HG03159 (cell line): Measurements from ENCODE around the gene AMPD2.

Source experiments
- ATAC-seq: cut with Tn5 transposase; IDR thresholded peaks from one replicate; pipeline ENCODE4 v1.9.1; 2021; ENCODE audit warnings: mild to moderate bottlenecking, moderate library complexity; ENCODE audit not compliant: unreplicated experiment

The AMPD2 gene

DNA sequence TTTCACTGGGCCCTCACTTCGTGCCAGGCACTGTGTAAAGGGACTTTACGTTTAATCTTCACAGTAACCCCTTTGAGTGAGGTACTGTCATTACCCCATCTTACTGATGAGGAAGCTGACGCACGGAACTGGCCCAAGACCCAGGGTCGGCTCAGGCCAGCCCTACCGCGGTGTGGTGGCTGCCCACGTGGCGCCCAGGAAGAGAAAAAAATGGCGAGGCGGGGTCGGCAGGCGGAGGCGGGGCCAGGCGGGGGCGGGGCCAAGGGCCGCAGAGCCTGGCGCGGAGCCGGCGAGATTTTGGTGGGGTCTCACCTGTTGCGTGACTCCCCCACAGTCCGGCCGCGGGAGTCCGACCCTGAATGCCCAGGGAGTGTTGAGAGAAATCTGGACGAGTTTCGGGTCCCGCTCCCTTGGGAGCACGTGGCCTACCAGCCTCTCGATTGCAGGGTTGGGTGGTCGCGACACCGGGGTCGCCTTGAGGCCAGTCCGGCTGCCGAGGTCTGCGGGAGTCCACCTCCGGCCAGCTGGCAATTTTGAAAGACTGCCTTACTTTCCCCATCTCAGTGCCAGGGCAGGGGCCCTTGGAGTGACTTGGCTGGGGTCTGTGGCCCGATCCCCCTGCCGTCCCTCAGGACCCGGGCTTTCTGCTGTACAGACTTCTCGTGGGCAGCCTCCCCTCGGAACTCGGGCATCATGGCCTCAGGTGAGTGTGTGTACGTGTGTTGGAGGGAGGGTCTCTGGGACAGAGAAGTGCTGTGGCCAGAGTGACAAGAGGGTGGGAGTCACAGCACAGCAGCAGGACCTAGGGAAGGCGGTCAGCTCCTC lies at the start of gene AMPD2, which contains the start of gene GNAT2:
TSS of gene AMPD2 (plus strand) at position 262 of the 825 bp plus-strand sequence. CDS start 1,339 bp downstream, outside the sequence.
TSS of gene GNAT2 (minus strand) at position 41 of the 825 bp plus-strand sequence. CDS start 6,746 bp downstream, outside the sequence.
- ATAC-seq = peak; percentile 56

DNA sequence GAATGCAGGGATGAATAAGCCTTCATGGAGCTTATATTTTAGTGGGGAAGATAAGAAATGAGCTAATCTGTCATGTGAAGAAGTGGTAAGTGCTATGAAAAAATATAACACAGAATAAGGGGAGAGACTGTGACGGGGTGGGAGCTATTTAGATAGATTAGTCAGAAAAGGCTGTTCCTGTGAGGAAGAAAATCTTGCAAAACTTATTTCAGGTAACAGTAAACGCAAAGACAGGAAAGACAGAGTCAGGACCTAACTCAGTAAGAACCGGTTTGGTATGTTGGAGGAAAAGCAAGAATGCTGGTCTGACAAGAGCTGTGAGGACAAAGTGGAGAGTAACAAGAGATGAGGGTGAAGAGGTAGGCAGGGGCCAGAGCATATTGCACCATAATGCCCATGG lies 49.2 kb upstream of the AMPD2 start:
- ATAC-seq = no peak

DNA sequence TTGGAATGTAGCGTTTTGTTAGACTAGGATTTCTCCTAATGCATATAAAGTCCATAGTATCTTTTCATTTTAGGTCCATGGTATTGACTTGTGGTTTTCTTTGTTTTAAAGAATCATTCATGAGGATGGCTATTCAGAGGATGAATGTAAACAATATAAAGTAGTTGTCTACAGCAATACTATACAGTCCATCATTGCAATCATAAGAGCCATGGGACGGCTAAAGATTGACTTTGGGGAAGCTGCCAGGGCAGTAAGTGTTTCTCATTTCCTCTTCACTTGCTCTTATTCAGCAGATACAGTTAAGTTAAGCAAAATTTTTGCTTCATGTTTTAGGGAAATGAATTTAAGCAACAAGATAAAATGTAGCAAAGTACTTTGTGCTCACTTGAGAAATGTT lies 45.9 kb upstream of the AMPD2 start:
- ATAC-seq = no peak

DNA sequence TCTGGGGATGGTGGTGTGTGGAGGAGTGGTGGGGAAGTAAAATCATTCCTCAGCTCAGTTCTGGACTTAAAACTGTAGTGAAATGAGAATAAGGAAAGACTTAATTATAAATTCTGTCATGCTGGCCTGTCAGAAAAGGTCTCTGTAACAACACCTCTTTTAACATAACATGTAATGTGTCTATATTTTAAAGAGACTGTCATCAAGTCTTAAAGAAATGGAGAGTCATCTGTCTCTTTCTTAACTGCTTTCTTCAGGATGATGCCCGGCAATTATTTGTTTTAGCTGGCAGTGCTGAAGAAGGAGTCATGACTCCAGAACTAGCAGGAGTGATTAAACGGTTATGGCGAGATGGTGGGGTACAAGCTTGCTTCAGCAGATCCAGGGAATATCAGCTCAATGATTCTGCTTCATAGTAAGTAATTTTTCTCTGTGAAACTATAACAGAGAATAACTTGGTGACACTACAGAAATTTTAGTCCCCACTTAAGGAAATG lies 40.6 kb upstream of the AMPD2 start:
- no peak for ATAC-seq

DNA sequence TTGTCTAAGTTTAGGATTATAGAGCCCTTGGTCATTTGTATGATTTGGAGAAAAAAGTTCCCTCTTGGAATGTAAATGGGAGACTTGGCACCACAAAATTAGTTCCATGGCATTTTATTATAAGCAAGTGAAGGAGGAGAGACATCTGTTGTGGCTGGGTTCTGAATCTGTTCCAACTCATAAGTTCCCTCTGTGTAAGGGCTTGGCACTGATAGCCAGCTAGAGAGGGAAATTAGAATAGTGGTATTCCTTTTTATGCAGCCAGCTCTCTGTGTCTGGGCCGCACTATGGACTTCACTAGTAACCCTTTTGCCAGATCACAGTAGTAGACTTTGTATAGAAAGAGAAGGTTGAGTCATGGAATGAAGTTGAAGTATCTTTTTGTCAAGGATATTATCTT lies 40.1 kb upstream of the AMPD2 start:
- no peak for ATAC-seq

DNA sequence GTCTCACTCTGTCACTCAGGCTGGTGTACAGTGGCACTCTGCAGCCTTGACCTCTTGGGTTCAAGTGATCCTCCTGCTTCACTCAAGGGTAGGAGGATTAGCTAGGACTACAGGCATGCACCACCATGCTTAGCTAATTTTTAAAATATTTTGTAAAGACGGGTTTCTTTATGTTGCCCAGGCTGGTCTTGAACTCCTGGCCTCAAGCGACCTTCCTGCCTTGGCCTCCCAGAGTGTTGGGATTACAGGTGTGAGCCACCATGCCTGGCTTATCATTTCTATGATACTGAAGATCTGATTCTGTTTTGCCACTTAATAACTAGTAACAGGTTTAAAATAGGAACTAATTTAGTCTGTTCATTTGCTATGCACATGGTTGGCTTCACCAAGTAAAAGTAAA lies 37.6 kb upstream of the AMPD2 start:
- ATAC-seq = no peak

DNA sequence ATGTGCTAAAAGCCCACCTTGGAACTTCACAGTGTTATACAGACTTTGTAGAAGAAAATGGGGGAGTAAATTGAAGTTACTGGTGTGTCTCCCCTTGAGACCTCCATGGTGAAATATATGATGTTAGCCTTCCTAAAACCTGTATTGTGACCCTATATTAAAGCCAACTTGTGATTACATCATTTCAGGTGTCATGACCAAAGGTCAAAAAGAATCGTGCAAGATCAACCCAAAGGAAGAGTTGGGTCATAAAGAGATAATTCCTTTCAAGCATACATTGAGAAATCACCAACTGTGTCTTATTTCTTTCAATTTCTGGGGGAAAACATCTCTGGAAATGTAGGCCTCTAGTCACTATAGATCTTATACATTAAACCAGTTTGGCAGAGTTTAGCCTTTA lies 34.9 kb upstream of the AMPD2 start:
- no peak for ATAC-seq

DNA sequence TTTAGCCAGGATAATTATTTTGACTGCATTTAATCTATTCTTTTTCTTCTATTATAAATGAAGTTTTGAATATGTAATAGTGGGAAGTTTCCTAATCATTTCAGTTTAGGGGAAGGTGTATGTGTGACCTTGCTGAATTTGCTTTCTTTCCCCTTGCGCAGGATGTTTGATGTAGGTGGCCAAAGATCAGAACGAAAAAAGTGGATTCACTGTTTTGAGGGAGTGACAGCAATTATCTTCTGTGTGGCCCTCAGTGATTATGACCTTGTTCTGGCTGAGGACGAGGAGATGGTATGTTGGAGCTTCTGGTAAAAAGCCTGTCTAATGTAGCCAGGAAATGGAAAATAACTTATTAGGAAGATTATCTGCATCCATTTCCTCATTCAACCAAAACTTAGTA lies 33.6 kb upstream of the AMPD2 start:
- ATAC-seq = no peak

DNA sequence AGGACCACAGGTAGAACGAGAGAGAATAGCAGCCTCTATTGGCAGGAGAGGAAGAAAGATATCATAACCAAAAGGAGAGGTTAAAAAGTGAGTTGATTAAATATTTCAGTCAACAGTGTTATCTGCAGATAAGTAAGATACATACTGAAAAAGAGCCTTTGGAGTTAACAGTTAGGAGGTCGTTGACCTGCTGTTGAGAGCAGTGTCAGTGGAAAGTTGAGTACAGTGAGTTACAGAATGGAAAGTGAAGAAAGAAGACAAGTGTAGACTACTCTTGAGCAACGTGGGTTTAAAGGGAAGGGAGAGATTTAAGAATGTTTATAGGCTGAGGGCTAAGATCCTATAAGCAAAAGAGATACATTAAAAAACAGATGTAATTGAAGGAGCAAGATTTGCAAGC lies 30.5 kb upstream of the AMPD2 start:
- no peak for ATAC-seq

DNA sequence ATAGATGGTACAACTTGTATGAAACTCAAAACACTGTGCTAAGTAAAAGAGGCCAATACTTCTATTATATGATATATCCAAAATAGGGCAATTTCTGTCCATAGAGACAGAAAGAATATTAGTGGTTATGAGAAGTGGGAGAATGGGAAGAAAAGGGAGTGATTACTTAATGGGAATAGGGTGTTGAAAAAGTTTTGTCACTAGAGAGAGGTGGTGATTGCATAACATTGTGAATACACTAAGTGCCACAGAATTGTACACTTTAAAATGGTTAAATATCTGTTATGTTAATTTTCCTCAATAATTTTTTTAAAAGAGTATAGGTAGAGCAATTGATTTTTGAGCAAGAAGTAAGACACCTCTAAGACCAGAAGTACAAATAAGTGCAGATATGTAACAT lies 30.0 kb upstream of the AMPD2 start:
- no peak for ATAC-seq

DNA sequence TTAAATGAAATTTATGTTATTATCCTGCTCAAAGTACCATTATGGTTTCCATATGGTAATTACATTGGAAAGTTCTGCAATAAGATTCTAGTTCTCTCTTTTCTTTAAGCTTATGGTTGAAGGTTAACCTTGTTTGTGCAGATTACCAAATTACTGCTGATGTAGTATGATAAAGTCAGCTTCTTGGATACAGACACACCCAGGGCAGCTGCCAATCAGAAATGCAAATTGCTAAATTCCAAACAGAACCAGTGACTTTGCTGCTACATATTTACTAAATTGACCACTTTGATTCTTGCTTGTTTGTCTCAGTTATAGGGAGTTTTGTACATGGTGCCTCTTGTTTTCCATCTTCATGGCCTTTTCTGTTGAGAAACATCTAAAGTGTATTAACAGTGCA lies 26.7 kb upstream of the AMPD2 start:
- ATAC-seq = no peak

DNA sequence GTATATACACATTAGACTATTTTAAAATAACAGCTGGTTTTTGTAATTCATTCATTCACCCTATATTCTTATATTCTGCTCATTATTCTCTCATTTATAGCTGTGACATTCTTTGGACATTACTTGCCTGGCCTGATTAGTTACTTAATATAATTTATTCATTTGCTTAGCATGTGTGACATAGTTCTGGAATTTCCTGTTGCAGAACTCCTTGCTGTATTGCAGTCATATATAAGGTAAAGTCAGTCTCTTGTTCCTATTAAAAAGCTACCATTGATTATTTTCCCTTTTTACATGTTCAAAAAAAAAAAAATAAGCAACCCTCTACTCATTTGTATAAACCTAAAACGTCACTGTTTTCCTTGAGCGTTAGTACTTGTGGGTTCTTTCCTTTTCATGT lies 24.1 kb upstream of the AMPD2 start:
- ATAC-seq = no peak

DNA sequence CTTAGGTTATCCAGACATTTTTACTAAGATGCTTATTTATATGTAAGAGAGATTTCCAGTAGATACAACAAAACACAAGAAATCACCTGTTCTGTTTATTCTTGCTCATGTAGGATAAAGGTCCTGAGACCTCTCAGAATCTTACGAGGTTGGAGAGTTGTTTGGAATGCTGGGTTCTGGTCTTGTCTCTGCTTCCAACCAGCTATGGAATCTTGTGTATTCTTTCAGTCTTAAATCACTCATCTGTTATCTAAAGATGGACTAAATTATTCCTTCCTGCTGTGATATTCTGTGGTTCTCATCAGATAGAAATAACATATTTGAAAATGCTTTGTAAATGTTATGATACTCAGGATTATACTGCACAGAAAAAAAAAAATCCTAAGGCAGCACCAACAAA lies 21.5 kb upstream of the AMPD2 start:
- no peak for ATAC-seq

DNA sequence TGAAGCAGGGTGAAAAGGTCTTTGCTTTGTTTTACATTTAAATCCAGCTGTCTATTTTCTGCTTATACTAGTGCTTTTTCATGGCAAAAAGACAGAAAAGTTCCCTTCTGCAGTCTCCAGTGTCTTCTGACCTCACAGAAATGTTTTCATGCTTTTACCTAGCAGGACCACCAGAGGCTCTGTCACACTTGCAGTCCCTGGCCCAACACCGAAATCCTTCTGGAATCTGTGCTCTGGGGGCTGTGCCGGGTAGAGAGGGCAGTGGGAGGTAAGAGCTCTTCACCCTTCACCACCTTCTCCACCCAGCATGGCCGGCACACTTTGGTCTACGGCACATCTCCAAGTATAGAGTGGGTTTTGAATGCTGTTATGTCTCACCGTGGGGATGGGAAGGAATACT lies 21.0 kb upstream of the AMPD2 start:
- ATAC-seq = no peak

DNA sequence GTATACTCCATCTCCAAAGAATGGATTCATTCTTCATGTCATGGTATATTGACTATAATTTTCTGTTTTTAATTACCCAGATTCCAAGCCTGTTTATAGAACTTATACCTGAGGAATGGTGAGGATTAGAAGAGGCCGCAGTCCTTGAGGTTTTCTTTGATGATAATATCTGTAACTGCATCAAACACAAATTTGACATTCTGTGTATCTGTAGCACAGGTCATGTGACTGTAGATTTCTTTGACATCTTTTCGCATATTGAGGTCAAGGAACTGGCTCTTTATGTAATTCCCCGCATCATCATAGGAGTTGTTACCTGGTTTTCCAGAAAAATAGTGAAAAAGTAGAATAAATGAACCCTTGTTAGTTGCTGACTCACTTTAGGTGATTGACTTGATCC lies 16.4 kb upstream of the AMPD2 start:
- no peak for ATAC-seq

DNA sequence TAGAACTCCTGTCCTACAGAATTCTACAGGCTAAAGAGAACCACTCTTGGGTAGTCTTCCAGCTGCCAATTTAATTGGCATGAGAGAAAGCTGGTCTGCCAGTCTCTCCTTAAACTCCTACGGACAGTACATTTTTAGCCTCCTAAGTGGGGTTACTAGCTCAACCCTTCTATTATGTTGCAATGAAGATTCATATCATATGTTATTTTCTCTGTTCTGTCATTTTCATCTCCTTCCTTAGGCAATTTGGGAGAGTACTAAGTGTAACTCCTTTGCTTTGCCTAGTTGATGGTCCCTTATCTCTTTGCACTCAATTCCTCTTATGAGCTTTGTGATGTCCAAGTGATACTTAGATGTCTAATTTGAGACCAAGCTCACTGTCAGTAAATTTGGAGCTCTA lies 14.3 kb upstream of the AMPD2 start:
- ATAC-seq = no peak

DNA sequence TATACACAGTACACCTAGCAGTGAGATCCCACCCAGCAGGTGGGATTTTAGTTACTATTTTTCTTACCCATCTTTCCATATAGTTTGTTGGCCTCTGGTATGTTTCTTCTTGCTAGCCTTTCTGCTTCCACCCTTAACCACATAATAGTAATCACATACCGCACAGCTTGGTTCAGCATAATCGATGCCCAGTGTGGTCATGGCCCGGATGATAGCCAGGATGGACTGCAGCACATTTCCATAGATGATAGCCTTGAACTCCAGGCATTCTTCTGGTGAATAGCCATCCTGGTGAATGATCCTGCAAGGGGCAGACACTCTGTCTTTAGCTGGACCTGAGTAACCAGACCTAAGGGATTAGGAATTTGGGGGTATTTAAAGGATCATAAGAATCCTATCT lies 9.8 kb upstream of the AMPD2 start:
- no peak for ATAC-seq

DNA sequence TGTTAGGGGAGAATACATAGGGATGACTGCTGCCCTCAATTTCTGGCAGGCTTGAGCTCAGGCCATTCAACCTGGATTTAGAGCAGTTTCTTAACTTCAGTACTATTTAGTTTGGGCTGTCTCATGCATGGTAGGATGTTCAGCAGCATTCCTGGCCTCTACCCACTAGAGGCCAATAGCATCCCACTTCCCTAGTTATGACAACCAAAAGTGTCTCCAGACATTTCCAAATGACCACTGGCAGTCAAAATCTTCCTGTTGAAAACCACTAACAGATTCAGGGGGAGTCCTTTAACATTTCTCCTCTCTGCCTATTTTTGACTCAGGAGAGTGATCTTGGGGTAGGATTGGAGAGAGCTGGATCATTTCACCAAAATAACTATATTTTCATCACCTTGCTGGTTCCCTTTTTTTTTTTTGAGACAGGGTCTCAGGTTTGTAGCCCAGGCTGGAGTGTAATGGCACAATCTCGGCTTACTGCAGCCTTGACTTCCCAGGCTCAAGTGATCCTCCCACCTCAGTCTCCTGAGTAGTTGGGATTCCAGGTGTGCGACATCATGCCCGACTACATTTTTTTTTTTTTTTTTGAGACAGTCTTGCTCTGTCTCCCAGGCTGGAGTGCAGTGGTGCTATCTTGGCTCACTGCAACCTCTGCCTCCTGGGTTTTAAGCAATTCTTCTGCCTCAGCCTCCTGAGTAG lies 8.9 kb upstream of the AMPD2 start:
- no peak for ATAC-seq

DNA sequence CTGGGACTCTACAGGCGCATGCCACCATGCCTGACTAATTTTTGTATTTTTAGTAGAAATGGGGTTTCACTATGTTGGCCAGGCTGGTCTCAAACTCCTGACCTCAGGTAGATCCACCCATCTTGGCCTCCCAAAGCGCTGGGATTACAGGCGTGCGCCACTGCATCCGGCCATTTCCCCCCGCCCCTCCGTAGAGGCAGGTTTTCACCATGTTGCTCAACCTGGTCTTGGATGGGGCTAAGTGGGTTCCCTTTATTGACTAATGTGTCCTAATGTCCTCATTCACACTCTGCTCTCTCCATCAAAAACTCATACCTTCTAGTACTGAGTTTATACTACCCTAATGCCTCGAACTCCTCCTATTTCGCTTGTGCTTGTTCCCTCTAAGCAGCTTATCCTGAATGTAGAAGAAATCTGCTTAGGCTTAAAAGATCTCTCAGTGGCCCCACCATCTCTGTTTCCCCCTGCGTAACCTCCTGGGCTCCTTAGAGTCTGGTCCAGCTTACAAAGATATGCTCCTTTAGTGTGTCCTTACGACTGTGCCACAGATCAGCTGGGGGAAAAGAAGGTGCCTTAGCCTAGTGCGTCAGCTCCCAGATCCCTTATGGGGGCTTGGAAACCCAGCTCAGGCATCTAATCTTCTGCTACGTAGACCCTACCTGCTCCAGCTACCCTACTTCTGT lies 8.2 kb upstream of the AMPD2 start:
- ATAC-seq = no peak

DNA sequence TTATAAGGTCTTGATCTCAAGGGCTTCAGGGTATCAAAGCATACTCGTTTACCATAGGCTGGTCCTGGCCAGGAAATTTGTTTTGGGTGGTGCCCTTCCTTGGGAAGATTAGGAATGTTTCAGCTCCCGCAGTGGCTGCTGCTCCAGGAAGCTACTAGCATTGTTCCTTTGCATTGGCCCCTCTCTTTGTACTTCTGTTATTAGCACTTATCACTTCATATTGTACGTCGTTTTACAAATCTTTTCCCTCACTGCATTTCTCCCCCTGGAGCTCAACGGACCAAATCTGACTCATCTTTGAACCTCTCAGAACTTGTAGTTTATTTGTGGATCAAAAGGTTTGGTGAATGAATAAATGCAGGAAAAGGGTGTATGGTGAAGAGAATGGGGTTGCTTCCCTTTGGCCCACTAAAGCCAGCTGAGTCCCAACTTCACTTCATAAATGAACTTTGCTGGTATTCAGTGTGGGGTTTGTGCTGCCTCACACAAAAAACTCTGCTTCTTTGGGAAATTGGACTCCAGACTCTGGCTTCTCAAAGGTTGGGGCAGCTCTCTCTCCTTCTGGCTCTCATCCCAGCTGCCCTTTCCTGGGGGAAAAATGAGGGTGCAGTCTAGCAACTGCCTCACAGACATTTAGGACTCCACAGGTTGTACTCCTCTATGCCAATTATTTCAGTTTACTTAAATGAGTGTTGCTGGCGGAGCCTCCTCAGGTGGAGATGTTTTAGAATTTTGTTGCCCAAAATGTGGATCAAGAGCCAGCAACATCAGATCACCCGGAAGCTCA lies 6.1 kb upstream of the AMPD2 start:
- no peak for ATAC-seq

DNA sequence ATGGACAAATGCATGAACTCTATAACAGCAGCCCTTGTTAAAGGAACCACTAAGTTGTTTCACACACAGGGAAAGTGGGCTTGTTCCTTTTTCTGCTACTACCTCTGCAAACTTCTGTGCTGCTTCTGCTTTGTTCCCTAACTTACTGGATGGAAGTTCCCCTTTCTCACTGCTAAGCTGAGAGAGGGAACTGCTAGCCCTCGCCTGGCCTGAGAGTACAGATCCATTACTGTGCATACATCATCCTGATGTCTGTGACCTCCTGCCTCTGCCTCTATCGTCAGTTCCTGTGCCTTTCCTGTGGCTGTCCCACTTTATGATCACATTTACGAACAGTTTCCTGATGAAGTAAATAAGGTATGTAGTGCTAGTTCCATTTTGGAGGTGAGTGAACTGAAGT lies 3.8 kb upstream of the AMPD2 start:
- no peak for ATAC-seq
